ENCODE measurements around the gene HIF1AN. TPM values are rescaled to one million over a fixed set of nuclear protein-coding genes. Genes with fewer than 3 reads are reported as not detected.

HIF1AN gene
- total RNA-seq, 4 donors from 2014 or later: 9.1 to 15.4 (median 11.1) TPM

DNA sequence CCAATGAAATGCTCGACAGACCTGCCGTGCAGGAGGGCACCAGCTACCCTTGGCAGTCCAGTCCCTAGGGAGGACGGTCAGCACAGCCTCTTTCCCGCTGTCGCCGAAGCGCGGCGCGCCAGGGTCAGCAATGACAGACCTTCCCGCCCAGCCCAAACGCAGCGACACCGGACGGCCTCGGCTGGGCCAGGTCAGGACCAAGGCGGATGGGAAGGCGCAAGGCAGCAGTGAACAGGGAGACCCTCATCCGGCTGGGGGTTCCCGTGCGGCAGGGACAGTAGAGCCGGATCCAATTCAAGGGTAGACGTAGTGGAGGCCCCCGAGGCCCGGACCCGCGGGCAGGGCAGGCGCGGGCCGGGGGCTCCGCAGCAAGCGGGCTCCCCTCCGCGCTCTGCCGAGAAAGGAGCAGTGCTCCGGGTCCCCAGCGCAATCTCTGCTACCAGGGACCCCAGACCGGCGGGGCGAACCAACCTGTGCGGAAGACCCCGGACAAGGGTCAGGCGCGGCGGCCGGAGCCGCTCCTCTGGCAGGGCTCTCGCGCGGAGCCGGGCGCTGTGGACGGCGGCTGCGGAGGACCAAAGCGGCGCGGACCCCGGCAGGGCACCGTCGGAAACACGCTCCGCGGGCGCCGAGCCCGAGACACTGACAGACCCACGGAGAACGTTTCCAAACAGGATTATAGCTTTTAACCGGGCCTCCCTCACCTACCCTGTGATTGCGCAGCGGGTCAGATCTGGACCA, 16.3 kb upstream of the HIF1AN start, which contains the start of gene SEC31B:
Gene SEC31B (minus strand): TSS at position 551 of the 741 bp plus-strand sequence. CDS start 2,909 bp downstream, outside the sequence.
- TF ChIP-seq POLR2A (IDR thresholded peaks at IDR 0.05): no peak
- TF ChIP-seq, protein P1, sequence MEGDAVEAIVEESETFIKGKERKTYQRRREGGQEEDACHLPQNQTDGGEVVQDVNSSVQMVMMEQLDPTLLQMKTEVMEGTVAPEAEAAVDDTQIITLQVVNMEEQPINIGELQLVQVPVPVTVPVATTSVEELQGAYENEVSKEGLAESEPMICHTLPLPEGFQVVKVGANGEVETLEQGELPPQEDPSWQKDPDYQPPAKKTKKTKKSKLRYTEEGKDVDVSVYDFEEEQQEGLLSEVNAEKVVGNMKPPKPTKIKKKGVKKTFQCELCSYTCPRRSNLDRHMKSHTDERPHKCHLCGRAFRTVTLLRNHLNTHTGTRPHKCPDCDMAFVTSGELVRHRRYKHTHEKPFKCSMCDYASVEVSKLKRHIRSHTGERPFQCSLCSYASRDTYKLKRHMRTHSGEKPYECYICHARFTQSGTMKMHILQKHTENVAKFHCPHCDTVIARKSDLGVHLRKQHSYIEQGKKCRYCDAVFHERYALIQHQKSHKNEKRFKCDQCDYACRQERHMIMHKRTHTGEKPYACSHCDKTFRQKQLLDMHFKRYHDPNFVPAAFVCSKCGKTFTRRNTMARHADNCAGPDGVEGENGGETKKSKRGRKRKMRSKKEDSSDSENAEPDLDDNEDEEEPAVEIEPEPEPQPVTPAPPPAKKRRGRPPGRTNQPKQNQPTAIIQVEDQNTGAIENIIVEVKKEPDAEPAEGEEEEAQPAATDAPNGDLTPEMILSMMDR (IDR thresholded peaks at IDR 0.05): no peak
- DNase-seq: peak; percentile 45 to 46
- WGBS, 2 donors: 3 to 4% methylated on average over 24 to 41 of the region's 72 CpGs
- H3K4me1 ChIP-seq: peaks cover 10 to 13% of the 10 kb centered on the region in 2 donors
- peak within 1 kb of the TSS in 1 of 3 donors; percentile 39 for H3K4me3 ChIP-seq (replicated peaks in 1 of 3)
- H3K9me3 ChIP-seq: no peaks in the 10 kb centered on the region
- H3K27ac ChIP-seq: no peak within 1 kb of the TSS
- H3K36me3 ChIP-seq: peaks cover 6 to 16% of the 10 kb centered on the region in 2 donors
- intact Hi-C loops (cut with DNase I): no loop called here
- H3K27me3 ChIP-seq: no peaks in the 10 kb centered on the region

DNA sequence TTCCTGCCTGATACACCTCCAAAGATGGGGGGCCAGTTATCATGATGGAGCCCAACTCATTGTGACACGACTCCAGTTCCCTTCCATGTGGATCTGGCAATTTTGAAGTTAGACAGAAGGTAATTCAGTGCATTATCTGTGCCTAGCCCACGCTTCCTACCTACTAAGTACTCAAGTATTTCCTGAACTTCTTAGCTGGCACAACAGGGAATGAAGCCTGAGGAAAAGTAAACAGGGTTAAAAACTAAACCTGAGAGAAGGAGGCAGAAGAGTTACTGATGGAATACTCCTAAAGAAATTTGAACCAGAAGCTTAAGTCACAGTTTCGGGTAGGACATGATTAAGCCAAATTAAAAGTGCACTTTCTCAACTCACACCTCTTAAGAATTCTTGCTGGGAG, 14.9 kb upstream of the HIF1AN start:
- H3K9me3 ChIP-seq: no peaks in the 10 kb centered on the region
- peaks cover 18 to 24% of the 10 kb centered on the region in 2 donors for H3K36me3 ChIP-seq
- H3K27ac ChIP-seq: no peak overlapping the region
- intact Hi-C loops (cut with DNase I): no loop called here
- no peak for DNase-seq
- H3K27me3 ChIP-seq: no peaks in the 10 kb centered on the region
- H3K4me3 ChIP-seq (replicated peaks in 1 of 3): no peak overlapping the region
- no peak for TF ChIP-seq POLR2A (IDR thresholded peaks at IDR 0.05)
- TF ChIP-seq, protein P1 (IDR thresholded peaks at IDR 0.05): no peak
- 79 to 90% methylated on average over 3 of the region's 3 CpGs for WGBS, 2 donors
- H3K4me1 ChIP-seq: peaks cover 10 to 13% of the 10 kb centered on the region in 2 donors

DNA sequence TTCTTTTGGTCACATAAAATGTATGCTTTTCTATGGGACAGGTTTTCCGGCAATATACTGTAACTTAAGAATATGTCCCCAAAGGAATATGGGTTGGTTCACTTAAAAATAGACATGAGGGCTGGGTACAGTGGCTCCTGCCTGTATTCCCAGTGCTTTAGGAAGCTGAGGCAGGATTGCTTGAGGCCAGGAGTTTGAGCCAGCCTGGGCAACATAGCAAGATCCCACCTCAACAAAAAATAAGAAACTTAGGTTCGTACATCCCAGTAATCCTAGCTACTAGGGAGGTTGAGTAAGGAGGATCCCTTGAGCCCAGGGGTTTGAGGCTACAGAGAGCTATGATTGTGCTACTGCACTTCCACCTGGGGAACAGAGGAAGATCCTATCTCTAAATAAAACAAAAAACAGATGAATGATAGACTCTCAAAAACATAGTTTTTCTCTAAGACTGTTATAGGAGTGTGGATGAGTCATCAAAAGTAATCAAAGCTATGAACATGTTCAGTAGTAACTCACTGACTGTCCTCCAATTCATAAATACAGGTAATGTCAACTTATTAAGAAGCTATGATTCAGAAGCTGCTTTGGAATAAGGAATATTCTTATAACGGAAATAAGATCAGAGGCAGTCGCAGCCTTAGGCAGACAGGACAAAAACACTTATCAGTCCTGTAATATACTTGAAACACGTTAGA, 13.5 kb upstream of the HIF1AN start:
- peaks cover 10 to 13% of the 10 kb centered on the region in 2 donors for H3K4me1 ChIP-seq
- TF ChIP-seq POLR2A (IDR thresholded peaks at IDR 0.05): no peak
- TF ChIP-seq, protein P1 (IDR thresholded peaks at IDR 0.05): no peak
- intact Hi-C loops (cut with DNase I): no loop called here
- H3K36me3 ChIP-seq: peaks cover 30 to 34% of the 10 kb centered on the region in 2 donors
- DNase-seq: no peak
- no peak overlapping the region for H3K27ac ChIP-seq
- WGBS, 2 donors: 83 to 87% methylated on average over 5 of the region's 5 CpGs
- no peaks in the 10 kb centered on the region for H3K27me3 ChIP-seq
- H3K9me3 ChIP-seq: no peaks in the 10 kb centered on the region
- no peak overlapping the region for H3K4me3 ChIP-seq (replicated peaks in 1 of 3)

DNA sequence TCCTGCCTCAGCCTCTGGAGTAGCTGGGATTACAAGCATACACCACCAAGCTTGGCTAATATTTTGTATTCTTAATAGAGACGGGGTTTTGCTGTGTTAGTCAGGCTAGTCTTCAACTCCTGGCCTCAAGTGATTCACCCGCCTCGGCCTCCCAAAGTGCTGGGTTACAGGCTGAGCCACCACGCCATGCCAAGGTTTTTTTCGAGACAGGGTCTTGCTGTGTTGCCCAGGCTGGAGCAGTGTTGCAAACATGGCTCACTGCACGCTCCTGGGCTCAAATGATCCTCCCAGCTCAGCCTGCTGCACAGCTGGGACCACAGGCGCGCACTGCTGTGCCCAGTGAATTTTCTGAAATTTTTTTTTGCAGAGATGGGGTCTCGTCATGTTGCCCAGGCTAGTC, 12.8 kb upstream of the HIF1AN start:
- Histone ChIP-seq H3K27ac (no peak overlapping the region), H3K4me3 (replicated peaks in 1 of 3) (no peak overlapping the region), H3K4me1 (peaks cover 15 to 18% of the 10 kb centered on the region in 2 donors), H3K9me3 (no peaks in the 10 kb centered on the region), H3K36me3 (peaks cover 30 to 34% of the 10 kb centered on the region in 2 donors), H3K27me3 (no peaks in the 10 kb centered on the region)
- TF ChIP-seq, protein P1 (IDR thresholded peaks at IDR 0.05): no peak
- no peak for TF ChIP-seq POLR2A (IDR thresholded peaks at IDR 0.05)
- no peak for DNase-seq
- intact Hi-C loops (cut with DNase I): no loop called here
- WGBS, 2 donors: 95 to 98% methylated on average over 9 of the region's 9 CpGs

DNA sequence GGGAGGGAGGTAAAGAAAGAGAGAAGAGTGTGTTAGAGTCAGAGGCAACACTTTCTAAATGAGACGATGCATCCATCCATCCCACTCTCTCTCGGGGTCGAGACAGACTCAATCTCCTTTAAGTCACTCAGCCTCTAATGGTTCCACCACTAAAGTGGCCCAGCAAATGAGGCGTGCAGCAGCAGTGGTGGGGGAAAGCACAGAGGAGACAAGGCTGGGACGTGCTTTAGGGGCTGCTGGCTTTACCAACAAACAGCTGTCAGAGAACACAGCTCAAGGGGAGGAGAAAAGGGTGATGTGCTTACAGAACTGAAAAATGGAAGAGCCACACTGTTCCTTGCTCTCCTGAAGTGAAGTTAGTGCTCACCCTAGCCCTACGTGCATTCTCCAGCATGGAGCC, 11.5 kb upstream of the HIF1AN start:
- peaks cover 30 to 34% of the 10 kb centered on the region in 2 donors for H3K36me3 ChIP-seq
- TF ChIP-seq, protein P1 (IDR thresholded peaks at IDR 0.05): no peak
- TF ChIP-seq POLR2A (IDR thresholded peaks at IDR 0.05): no peak
- H3K27me3 ChIP-seq: no peaks in the 10 kb centered on the region
- peaks cover 23 to 25% of the 10 kb centered on the region in 2 donors for H3K4me1 ChIP-seq
- WGBS, 2 donors: 82 to 85% methylated on average over 6 of the region's 6 CpGs
- intact Hi-C loops (cut with DNase I): no loop called here
- H3K27ac ChIP-seq: no peak overlapping the region
- DNase-seq: no peak
- H3K4me3 ChIP-seq (replicated peaks in 1 of 3): no peak overlapping the region
- H3K9me3 ChIP-seq: no peaks in the 10 kb centered on the region
